ENCODE data around the gene ZNF33A. TPM values are rescaled to one million over a fixed set of nuclear protein-coding genes. Genes with fewer than 3 reads are reported as not detected.

Gene ZNF33A
- total RNA-seq (2022; extraction: Qiagen RNA extraction; ENCODE audit: low read depth): 6.7 to 9.3 TPM (median 7.8 TPM) in 5 replicates

GRCh38 chr10:38010119-38010903, at the start of gene ZNF33A:
Gene ZNF33A (plus strand): TSS chr10:38010675. CDS start chr10:38012342, 1,667 bp downstream.

GRCh38 chr10:37976091-37976879, 34.2 kb upstream of the ZNF33A start, which contains the start of gene ZNF25:
Gene ZNF25 (minus strand): TSS chr10:37976647. CDS start chr10:37971722, 4,925 bp downstream.

GRCh38 chr10:38094158-38094926, 83.9 kb downstream of the ZNF33A start, which contains the start of gene ZNF37A:
Gene ZNF37A (plus strand): TSS chr10:38094337. CDS start chr10:38096618, 2,281 bp downstream.

Other genes with a start within 250 kb of the ZNF33A start
- gene ZNF248, start 153.1 kb upstream of the ZNF33A start, total RNA-seq (2022; extraction: Qiagen RNA extraction; ENCODE audit: low read depth): 2.8 to 5.2 TPM (median 4.0 TPM) in 5 replicates
- gene ZNF25, start 34.0 kb upstream of the ZNF33A start, total RNA-seq (2022; extraction: Qiagen RNA extraction; ENCODE audit: low read depth): 1.1 to 2.7 TPM (median 1.6 TPM) in 5 replicates
- 5.0 to 6.7 TPM (median 5.5 TPM) in 5 replicates for gene ZNF37A, start 83.7 kb downstream of the ZNF33A start, total RNA-seq (2022; extraction: Qiagen RNA extraction; ENCODE audit: low read depth)

Measured in A549 treated with ZK216348 at 1 μM for 4 hours (cell line).